Endothelial cell of umbilical vein (primary cell): ENCODE results near the gene ZIC4. TPM values are rescaled to one million over a fixed set of nuclear protein-coding genes. Genes with fewer than 3 reads are reported as not detected.
A peak's percentile ranks its signal among the peaks of the same experiment; 100 is the strongest.

Experiments
- BruUV-seq: library from RNA; stranded (reverse); fragments of 400-500 nt; replicated peaks from 2 replicates; lab custom pipeline; 2021; lab: Mats Ljungman, UMichigan
- CTCF ChIA-PET: fragments of 300-600, 350-600 bp; sonication (Branson Sonifier 250); formaldehyde crosslinking; loops from one replicate; lab custom pipeline; 2021; ENCODE audit warnings: antibody characterized with exemption, inconsistent platforms; lab: Charles Lee
- POLR2A ChIA-PET: fragments of 300-600, 350-600 bp; sonication (Branson Sonifier 250); formaldehyde crosslinking; loops from one replicate; lab custom pipeline; 2021; ENCODE audit warnings: antibody characterized with exemption, inconsistent platforms; lab: Charles Lee
- DNase-seq: peaks from one replicate; pipeline ENCODE4 v3.0.0-alpha.2; 2011; ENCODE audit warnings: low read depth, low spot score
- FAIRE-seq: peaks from 2 replicates; lab custom pipeline; 2011; peaks lifted over from hg19 to GRCh38; lab: Jason Lieb, UNC
- H2AFZ ChIP-seq: 2 replicates; pipeline ENCODE4 v1.6.0; 2012; ENCODE audit warnings: low read depth, low read length, control low read depth, inconsistent platforms
- H3K27ac ChIP-seq: 2 replicates; pipeline ENCODE4 v1.5.1; 2011; ENCODE audit warnings: low read depth, mild to moderate bottlenecking, control low read depth, low read length, moderate library complexity; ENCODE audit not compliant: insufficient read depth
- H3K27me3 ChIP-seq, 2 experiments: 2 replicates each; pipeline versions ENCODE4 v1.6.0 to v1.6.1; 2011; ENCODE audit warnings: low read length in 2 of 2, mixed read lengths in 1 of 2; ENCODE audit not compliant: control insufficient read depth in 2 of 2, insufficient read depth in 2 of 2
- H3K36me3 ChIP-seq, 2 experiments: 2 replicates in 1 of 2; 3 replicates in 1 of 2; pipeline ENCODE4 v1.5.1; 2011; ENCODE audit warnings: low read length in 2 of 2, mild to moderate bottlenecking in 1 of 2, moderate library complexity in 1 of 2; ENCODE audit not compliant: control insufficient read depth in 2 of 2, insufficient read depth in 2 of 2; ENCODE audit errors: extremely low read depth in 1 of 2
- H3K4me1 ChIP-seq: 3 replicates; pipeline ENCODE4 v1.5.1; 2011; ENCODE audit warnings: mild to moderate bottlenecking, low read length; ENCODE audit not compliant: control insufficient read depth, insufficient read depth; ENCODE audit errors: extremely low read depth
- H3K4me2 ChIP-seq: 2 replicates; pipeline ENCODE4 v1.6.1; 2011; ENCODE audit warnings: low read length, control low read depth, mixed read lengths; ENCODE audit not compliant: insufficient read depth
- H3K4me3 ChIP-seq, 3 experiments: fragments of 200-600 bp in 1 of 3; sonication (generic), shearing (Covaris generic) in 1 of 3; replicated peaks in 1 of 3; 2 replicates each; pipeline ENCODE4 v1.5.1; 2011 to 2016; ENCODE audit warnings: control low read depth in 3 of 3, low read length in 3 of 3, mild to moderate bottlenecking in 2 of 3, inconsistent platforms in 1 of 3, low read depth in 1 of 3, moderate library complexity in 1 of 3; ENCODE audit not compliant: insufficient read depth in 1 of 3
- H3K79me2 ChIP-seq: 2 replicates; pipeline ENCODE4 v1.6.0; 2012; ENCODE audit warnings: low read length, inconsistent platforms; ENCODE audit not compliant: control insufficient read depth, insufficient read depth
- H3K9ac ChIP-seq: replicated peaks from 2 replicates; pipeline ENCODE3; 2011; ENCODE audit warnings: low read length, control low read depth; ENCODE audit not compliant: insufficient read depth; ENCODE audit errors: extremely low read depth
- H3K9me1 ChIP-seq: replicated peaks from 3 replicates; pipeline ENCODE4 v1.6.0; 2011; ENCODE audit warnings: mild to moderate bottlenecking, low read length; ENCODE audit not compliant: control insufficient read depth, insufficient read depth; ENCODE audit errors: extremely low read depth
- H3K9me3 ChIP-seq: replicated peaks from 2 replicates; pipeline ENCODE4 v1.5.1; 2012; ENCODE audit warnings: low read length, inconsistent platforms; ENCODE audit not compliant: control insufficient read depth, insufficient read depth
- H4K20me1 ChIP-seq: replicated peaks from 2 replicates; pipeline ENCODE3; 2011; ENCODE audit warnings: mild to moderate bottlenecking, low read length; ENCODE audit not compliant: control insufficient read depth, insufficient read depth; ENCODE audit errors: extremely low read depth
- CTCF ChIP-seq, 2 donors: IDR thresholded peaks; 1 replicate in 1 of 2; 2 replicates in 1 of 2; pipeline ENCODE4 v1.5.1; 2011; ENCODE audit warnings: low read length in 2 of 2, mild to moderate bottlenecking in 2 of 2, moderate library complexity in 2 of 2, control low read depth in 1 of 2, inconsistent platforms in 1 of 2, low read depth in 1 of 2; ENCODE audit not compliant: insufficient read depth in 1 of 2; ENCODE audit errors: extremely low read depth in 1 of 2
- EZH2 ChIP-seq: IDR thresholded peaks from 2 replicates; pipeline ENCODE4 v1.6.1; 2012; ENCODE audit warnings: borderline replicate concordance, low read depth, mild to moderate bottlenecking, moderate library complexity, low read length, inconsistent platforms; ENCODE audit not compliant: severe bottlenecking
- MAX ChIP-seq: IDR thresholded peaks from 2 replicates; pipeline ENCODE4 v1.6.1; 2011; ENCODE audit not compliant: insufficient read depth, insufficient read length
- dilution Hi-C: fragments of 300-500 bp; cut with MboI; formaldehyde crosslinking; loops from one replicate; pipeline ENCODE4 v1.15.0; 2019; ENCODE audit warnings: low sequenced_read_pairs; ENCODE audit not compliant: extremely low pct_ligation_motif_present
- intact Hi-C: fragments of 100-400 bp; cut with micrococcal nuclease; formaldehyde crosslinking; loops from one replicate; pipeline ENCODE4 v1.10.0; 2022
- polyA plus RNA-seq, 4 experiments: library from polyadenylated mRNA; depleted of rRNA in 3 of 4; stranded (reverse) in 3 of 4; unstranded in 1 of 4; fragments of >200 nt; gene quantifications; 2 replicates each; pipeline versions ENCODE4 v1.2.1 to v1.2.3, GENCODE V29; 2011 to 2012; ENCODE audit warnings: missing spikeins in 1 of 4
- total RNA-seq: library from RNA; stranded (reverse); gene quantifications from 2 replicates; pipeline ENCODE4 v1.2.3, GENCODE V29; 2021

Gene ZIC4
- total and polyA plus RNA-seq, 2 donors (not counting 3 experiments of a cell fraction or from before 2014, with no cell fraction given) = not detected

- Histone ChIP-seq H3K9me1 (no peaks in the 10 kb centered on the region), H4K20me1 (no peaks in the 10 kb centered on the region), H3K27ac (no peak overlapping the region), H3K9me3 (no peaks in the 10 kb centered on the region), H3K27me3 (peaks cover 84 to 100% of the 10 kb centered on the region in 2 experiments), H3K36me3 (no peaks in the 10 kb centered on the region), H3K4me2 (no peak overlapping the region), H3K4me1 (no peaks in the 10 kb centered on the region), H3K9ac (no peak overlapping the region), H3K4me3 (no peak overlapping the region), H3K79me2 (no peaks in the 10 kb centered on the region), H2AFZ (no peak overlapping the region)
- FAIRE-seq (no peak), DNase-seq (no peak)
- POLR2A ChIA-PET = no interaction called here
- TF ChIP-seq MAX (no peak), CTCF (IDR thresholded peaks at IDR 0.05; ENCODE audit: extremely low read depth in 1 of 2, insufficient read depth in 1 of 2, low read depth in 1 of 2, low read length in 2 of 2) (no peak), EZH2 (peak; percentile 39)
- BruUV-seq = no TSS peak
- CTCF ChIA-PET = interaction anchor here (0.6 to 2.6 kb wide), 11 partner anchors 9 to 802 kb away, joined by 3 to 11 read pairs (median 4); no protein-coding TSS in a partner anchor
- dilution Hi-C loops = no loop called here
- intact Hi-C loops = no loop called here
Observed at GRCh38 chr3:147360646-147361453, 45.5 kb downstream of the ZIC4 start.
